GM12864 (cell line): ENCODE measurements around the gene STK32B.

Source experiments
- DNase-seq: peaks from one replicate; pipeline ENCODE4 v3.0.0-alpha.2; 2011; ENCODE audit warnings: low read depth
- H3K4me3 ChIP-seq: 2 replicates; pipeline ENCODE4 v1.5.1; 2011; ENCODE audit warnings: mild to moderate bottlenecking, low read depth, low read length, control low read depth
- TF ChIP-seq, protein P1 (sequence below): IDR thresholded peaks from 2 replicates; pipeline ENCODE4 v1.5.1; 2011; ENCODE audit warnings: low read depth, mild to moderate bottlenecking, moderate library complexity, low read length, control low read depth, inconsistent platforms; ENCODE audit errors: missing control alignments

STK32B gene

DNA sequence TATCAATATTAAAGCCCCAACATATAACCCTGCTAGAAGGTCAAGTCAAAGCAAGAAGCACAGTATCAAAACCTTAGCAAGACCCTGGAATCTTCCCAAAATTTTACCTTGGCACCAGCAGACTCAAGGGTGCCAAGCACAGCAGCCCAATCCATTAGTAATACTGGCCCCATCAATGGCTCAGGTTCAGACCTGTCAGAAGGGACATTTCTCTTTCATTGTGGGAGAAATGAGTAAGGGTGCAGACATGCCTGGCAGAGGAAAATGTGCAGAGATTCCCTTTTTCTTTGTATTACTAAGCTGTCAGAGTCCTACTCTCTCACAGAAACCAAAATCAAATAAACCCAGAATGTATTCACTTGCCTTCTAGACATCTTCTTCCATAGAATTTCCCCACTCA lies 453.2 kb downstream of the STK32B start:
- TF ChIP-seq, protein P1, sequence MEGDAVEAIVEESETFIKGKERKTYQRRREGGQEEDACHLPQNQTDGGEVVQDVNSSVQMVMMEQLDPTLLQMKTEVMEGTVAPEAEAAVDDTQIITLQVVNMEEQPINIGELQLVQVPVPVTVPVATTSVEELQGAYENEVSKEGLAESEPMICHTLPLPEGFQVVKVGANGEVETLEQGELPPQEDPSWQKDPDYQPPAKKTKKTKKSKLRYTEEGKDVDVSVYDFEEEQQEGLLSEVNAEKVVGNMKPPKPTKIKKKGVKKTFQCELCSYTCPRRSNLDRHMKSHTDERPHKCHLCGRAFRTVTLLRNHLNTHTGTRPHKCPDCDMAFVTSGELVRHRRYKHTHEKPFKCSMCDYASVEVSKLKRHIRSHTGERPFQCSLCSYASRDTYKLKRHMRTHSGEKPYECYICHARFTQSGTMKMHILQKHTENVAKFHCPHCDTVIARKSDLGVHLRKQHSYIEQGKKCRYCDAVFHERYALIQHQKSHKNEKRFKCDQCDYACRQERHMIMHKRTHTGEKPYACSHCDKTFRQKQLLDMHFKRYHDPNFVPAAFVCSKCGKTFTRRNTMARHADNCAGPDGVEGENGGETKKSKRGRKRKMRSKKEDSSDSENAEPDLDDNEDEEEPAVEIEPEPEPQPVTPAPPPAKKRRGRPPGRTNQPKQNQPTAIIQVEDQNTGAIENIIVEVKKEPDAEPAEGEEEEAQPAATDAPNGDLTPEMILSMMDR, result no peak
- no peak overlapping the region for H3K4me3 ChIP-seq
- DNase-seq, result no peak

DNA sequence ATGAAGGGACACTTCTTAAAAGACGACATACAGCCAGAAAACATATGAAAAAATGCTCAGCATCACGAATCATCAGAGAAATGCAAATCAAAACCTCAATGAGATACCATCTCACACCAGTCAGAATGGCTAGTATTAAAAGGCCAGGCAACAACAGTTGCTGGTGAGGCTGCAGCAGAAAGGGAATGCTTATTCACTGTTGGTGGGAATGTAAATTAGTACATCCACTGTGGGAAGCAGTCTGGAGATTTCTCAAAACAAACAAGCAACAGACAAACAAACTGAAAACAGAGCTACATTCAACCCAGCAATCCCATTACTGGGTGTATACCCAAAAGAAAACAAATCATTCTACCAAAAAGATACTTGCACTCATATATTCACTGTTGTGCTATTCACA lies 459.2 kb downstream of the STK32B start:
- TF ChIP-seq, protein P1, result no peak
- no peak overlapping the region for H3K4me3 ChIP-seq
- no peak for DNase-seq

DNA sequence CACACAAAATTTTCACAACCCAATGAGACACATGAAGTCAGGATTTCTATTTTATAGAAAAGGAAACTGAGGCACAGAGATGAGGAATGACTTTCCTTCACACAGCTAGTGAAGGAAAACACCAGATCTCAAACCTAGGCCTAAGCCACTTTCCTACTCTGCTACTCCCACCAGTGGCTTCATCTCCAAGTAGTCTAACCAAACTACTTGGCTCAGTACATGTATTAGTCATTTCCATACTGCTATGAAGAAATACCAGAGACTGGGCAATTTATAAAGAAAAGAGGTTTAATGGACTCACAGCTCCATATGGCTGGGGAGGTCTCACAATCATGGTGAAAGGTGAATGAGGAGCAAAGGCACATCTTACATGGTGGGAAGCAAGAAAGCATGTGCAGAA lies 460.5 kb downstream of the STK32B start:
- H3K4me3 ChIP-seq, result no peak overlapping the region
- TF ChIP-seq, protein P1, result no peak
- no peak for DNase-seq

GRCh38 chr4:5515646-5516045 lies 464.4 kb downstream of the STK32B start:
- H3K4me3 ChIP-seq, result no peak overlapping the region
- TF ChIP-seq, protein P1, result no peak
- no peak for DNase-seq

DNA sequence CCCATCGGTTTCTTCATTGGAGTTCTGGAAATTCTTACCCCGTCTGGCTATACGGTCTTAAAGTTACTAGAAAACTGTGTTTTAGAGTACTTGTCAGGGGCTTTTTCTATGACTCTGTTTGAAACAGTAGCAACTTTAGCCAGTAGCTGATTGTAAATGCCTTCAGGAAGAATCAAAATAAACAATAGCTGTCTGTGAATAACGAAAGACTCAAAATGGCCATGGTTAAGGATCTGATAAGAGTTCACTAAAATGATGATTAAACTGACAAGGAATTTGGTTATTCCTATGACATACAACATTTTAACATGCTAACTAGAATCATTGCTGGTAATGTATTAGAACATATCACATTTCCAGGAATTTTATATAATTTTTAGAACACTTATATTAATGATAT lies 466.1 kb downstream of the STK32B start:
- TF ChIP-seq, protein P1, result no peak
- DNase-seq, result no peak
- H3K4me3 ChIP-seq, result no peak overlapping the region

GRCh38 chr4:5524446-5525299 lies 473.4 kb downstream of the STK32B start:
- TF ChIP-seq, protein P1, result no peak
- no peak overlapping the region for H3K4me3 ChIP-seq
- no peak for DNase-seq

GRCh38 chr4:5526080-5526846 lies 475.0 kb downstream of the STK32B start:
- TF ChIP-seq, protein P1, result no peak
- no peak overlapping the region for H3K4me3 ChIP-seq
- DNase-seq, result no peak
